GM12878 (cell line): Measurements from ENCODE around the gene LRP5.

ENCODE experiments used
- BCL3 ChIP-seq: IDR thresholded peaks from 2 replicates; pipeline ENCODE4 v1.6.1; 2011; ENCODE audit warnings: borderline replicate concordance, low read depth, mild to moderate bottlenecking, moderate library complexity, low read length; ENCODE audit not compliant: insufficient read depth, poor library complexity, severe bottlenecking
- CTCF ChIP-seq, 3 experiments: IDR thresholded peaks in 2 of 3; conservative IDR thresholded peaks in 1 of 3; 2 replicates each; pipeline ENCODE4 v1.5.1; 2011; ENCODE audit warnings: low read depth in 3 of 3, low read length in 3 of 3, mild to moderate bottlenecking in 3 of 3, control low read depth in 2 of 3, moderate library complexity in 2 of 3, inconsistent platforms in 1 of 3, mixed read lengths in 1 of 3; ENCODE audit not compliant: control insufficient read depth in 2 of 3, insufficient read depth in 1 of 3; ENCODE audit errors: extremely low read depth in 1 of 3
- FOXK2 ChIP-seq: fragments of 450-650 bp; IDR thresholded peaks from 2 replicates; pipeline ENCODE4 v1.6.1; 2017; ENCODE audit warnings: mild to moderate bottlenecking, moderate library complexity
- KDM1A ChIP-seq: fragments of 200-600 bp; sonication (generic); IDR thresholded peaks from 2 replicates; pipeline ENCODE4 v1.6.1; 2016; ENCODE audit warnings: borderline replicate concordance
- POLR2A ChIP-seq: IDR thresholded peaks from 2 replicates; pipeline ENCODE4 v1.6.1; 2011; ENCODE audit warnings: low read depth, mild to moderate bottlenecking, low read length
- ZNF24 ChIP-seq: fragments of 450-650 bp; IDR thresholded peaks from 2 replicates; pipeline ENCODE4 v1.6.1; 2017; ENCODE audit warnings: antibody characterized with exemption, mild to moderate bottlenecking

GRCh38 chr11:68441466-68442230, 129.3 kb downstream of the LRP5 start:
- TF ChIP-seq BCL3 = no peak
- TF ChIP-seq ZNF24 = no peak
- no peak for TF ChIP-seq FOXK2
- no peak for TF ChIP-seq POLR2A
- no peak for TF ChIP-seq CTCF (IDR thresholded peaks at IDR 0.05 in 2 of 3, conservative IDR thresholded peaks at IDR 0.05 in 1 of 3; ENCODE audit: control insufficient read depth in 2 of 3, extremely low read depth in 1 of 3, insufficient read depth in 1 of 3, low read depth in 3 of 3, low read length in 3 of 3)
- TF ChIP-seq KDM1A = no peak
